ENCODE measurements around the gene EBPL. TPM values are rescaled to one million over a fixed set of nuclear protein-coding genes. Genes with fewer than 3 reads are reported as not detected.

Gene EBPL
- total RNA-seq, 4 donors from 2014 or later: 23.8 to 67.5 (median 31.5) TPM

DNA sequence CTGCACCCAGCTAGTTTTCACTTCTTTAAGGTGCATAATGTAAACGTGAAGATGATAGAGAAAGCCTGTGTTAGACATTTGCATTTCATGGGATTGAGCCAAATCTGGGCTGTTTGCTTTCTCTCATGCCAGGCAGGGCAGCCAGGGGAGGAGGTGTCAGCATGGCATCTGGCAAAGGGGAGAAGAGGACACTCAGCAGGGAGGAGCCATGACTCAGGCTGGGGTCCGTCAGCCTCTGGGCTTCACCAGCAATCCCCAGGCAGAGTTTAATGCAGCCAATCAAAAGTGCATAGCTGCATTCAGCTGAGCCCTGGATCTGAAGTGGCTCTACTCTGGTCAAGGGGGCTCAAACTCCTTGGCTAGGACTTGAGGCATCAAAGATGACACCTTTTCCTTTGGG, 23.5 kb downstream of the EBPL start:
- TF ChIP-seq CTCF (IDR thresholded peaks at IDR 0.05; ENCODE audit: low read depth): no peak

- TF ChIP-seq CTCF (IDR thresholded peaks at IDR 0.05; ENCODE audit: low read depth): no peak
These were observed 26.7 kb downstream of the EBPL start for GRCh38 chr13:49664606-49665005.

GRCh38 chr13:49657241-49657641, 34.0 kb downstream of the EBPL start:
- TF ChIP-seq CTCF (IDR thresholded peaks at IDR 0.05; ENCODE audit: low read depth): no peak

GRCh38 chr13:49655906-49656305, 35.4 kb downstream of the EBPL start:
- TF ChIP-seq CTCF (IDR thresholded peaks at IDR 0.05; ENCODE audit: low read depth): no peak

- TF ChIP-seq CTCF (IDR thresholded peaks at IDR 0.05; ENCODE audit: low read depth): no peak
These were observed 37.3 kb downstream of the EBPL start for GRCh38 chr13:49654011-49654410.

GRCh38 chr13:49653478-49653877, 37.8 kb downstream of the EBPL start:
- no peak for TF ChIP-seq CTCF (IDR thresholded peaks at IDR 0.05; ENCODE audit: low read depth)

- TF ChIP-seq CTCF (IDR thresholded peaks at IDR 0.05; ENCODE audit: low read depth): no peak
These were observed 38.7 kb downstream of the EBPL start for GRCh38 chr13:49652355-49653305.

Data from subcutaneous adipose tissue (tissue), 4 donors.